Measurements from ENCODE around the gene LY6G6D.

The LY6G6D gene

DNA sequence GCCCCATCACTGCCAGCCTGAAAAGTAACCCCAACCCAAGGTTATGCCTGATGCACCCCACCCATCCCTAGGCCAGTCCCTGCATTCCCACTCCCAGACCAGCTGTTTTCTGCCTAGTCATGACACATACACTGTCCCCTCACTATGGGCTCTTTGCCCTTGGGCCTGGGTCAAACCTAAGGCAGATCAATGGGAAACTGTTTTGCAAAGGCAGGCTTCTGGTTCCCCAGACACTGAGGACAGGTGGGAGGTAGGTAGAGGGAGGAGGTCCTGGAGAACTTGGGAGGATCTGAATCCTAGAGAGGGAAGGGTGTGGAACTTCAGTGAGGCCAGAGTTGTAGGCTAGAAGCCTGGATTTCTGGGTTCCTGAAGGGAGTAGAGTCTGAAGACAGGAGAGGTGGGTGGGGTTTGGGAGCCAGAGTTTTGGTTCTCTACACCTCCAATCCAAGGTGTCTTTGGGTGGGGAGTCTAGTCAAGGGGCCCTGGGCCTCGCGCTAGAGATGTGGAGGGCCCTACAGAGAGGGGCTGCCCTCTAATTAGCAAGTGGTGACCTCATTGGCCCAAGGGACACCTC lies 19.2 kb downstream of the LY6G6D start:
- no peak for DNase-seq (ENCODE audit: low read depth in 1 of 2, low spot score in 1 of 2)

DNA sequence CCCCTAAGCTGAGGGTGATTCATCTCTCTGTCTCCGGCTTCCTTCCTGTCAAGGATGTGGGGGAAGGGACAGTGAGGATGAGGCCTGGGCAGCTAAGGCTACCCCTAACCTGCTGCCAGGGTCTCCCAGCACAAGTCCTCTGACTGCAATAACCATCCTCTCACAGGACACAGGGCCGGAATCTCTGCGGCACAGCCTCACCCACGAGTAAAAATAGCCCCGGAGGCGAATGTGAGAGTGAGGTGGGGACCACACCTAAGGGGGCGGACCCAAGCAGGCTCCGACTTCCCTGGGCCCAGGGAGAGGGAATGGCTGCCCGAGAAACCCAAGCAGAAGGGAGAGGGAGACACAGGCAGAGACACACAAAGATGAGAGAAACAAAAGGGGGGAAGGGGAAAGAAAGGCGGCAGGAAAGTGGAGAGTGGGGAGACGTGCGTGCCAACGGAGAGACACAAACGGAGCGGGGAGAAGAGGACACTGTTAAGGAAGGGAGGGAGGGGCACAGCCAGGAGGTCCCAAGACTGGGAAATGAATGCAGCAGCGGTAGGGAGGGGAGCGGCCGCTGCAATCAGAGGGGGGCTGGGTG lies 19.8 kb downstream of the LY6G6D start:
- peak; percentile 13 to 54 for DNase-seq (ENCODE audit: low read depth in 1 of 2, low spot score in 1 of 2)

DNA sequence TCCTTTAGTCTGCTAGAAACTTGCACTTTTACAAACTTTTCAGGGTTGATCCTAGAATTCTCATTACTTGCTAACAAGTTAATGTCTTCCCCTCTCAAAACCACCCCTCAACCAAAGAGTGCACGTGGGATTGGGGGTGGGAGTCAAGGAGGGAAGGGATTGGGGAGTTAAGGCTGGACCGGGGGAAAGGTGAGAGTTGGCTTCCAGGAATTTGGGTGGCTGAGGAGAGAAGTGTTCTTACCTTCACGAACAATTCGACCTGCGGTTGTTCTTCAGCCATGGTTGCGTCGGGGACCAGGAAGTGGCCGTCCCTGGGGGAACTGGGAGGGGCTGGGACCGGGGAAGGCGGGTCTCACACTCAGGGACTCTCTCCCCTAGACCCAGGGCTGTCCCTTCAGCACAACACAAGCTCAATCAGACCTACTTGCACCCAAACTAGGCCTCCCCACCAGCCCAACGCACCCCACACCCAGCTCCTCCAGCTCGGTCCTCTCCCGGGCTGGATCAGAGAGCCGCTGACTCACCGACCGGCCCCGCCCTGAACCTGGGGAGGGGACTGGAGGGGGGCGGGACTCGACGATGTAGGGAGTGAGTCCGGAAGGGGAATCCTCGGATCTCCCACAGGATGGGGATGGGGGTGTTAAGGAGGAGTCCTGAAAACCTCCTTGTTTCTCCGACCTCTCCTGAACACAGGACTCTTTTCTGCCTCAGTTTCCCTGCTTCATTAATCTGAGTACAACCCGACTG lies 21.0 kb downstream of the LY6G6D start, which contains the start of gene CLIC1:
TSS of gene CLIC1 (minus strand) at position 510 of the 747 bp plus-strand sequence. CDS start at position 280, 230 bp downstream.
- DNase-seq (ENCODE audit: low read depth in 1 of 2, low spot score in 1 of 2) = peak; percentile 56 to 73

DNA sequence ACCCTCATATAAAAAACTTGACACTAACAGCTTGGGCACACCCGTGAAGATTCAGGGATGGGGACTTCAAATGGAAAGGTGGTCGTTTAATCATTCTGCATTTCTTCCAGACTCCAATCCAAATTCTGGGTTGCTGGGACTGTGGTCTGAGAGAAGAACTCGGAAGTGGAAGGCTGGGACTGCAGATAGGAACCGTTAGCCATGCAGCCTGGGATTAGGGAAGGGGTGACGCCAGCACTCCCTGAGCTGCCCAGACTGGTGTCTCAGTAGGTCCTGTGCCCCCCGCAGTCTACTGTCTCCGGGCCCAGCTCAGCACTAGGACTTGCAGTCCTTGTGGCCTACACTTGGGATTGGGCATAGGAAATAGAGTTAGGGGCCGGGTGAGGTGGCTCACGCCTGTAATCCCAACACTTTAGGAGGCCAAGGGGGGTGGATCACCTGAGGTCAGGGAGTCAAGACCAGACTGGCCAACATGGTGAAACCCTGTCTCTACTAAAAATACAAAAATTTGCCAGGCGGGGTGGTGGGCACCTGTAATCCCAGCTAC lies 21.7 kb downstream of the LY6G6D start:
- no peak for DNase-seq (ENCODE audit: low read depth in 1 of 2, low spot score in 1 of 2)

DNA sequence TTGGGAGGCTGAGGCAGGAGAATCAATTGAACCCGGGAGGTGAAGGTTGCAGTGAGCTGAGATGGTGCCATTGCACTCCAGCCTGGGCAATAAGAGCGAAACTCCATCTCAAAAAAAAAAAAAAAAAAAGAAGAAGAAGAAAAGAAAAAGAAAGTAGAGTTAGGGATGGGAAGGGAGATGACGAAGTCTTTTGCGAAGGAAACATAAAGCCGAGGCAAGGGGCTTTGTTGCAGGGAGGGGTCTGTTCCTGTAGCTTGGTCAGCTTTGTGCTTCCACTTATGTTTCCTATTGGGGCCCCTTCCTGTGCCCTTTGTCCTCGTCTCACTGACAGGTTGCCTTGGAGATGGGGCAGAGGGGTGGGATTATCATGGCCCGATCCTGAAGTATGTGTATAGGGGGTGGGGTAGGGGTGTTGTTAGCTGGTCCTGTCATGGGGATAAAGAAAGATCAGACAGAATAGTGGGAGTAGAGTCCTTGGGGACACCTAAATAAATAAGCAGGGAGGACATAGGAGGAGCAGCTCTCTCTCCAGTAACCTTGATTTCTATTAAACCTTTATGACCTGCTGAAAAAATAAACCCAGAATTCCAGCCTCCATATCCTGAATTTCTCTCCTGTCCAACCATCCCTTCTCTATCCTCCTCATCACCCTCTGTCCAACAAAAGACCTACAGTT lies 22.3 kb downstream of the LY6G6D start:
- no peak for DNase-seq (ENCODE audit: low read depth in 1 of 2, low spot score in 1 of 2)

DNA sequence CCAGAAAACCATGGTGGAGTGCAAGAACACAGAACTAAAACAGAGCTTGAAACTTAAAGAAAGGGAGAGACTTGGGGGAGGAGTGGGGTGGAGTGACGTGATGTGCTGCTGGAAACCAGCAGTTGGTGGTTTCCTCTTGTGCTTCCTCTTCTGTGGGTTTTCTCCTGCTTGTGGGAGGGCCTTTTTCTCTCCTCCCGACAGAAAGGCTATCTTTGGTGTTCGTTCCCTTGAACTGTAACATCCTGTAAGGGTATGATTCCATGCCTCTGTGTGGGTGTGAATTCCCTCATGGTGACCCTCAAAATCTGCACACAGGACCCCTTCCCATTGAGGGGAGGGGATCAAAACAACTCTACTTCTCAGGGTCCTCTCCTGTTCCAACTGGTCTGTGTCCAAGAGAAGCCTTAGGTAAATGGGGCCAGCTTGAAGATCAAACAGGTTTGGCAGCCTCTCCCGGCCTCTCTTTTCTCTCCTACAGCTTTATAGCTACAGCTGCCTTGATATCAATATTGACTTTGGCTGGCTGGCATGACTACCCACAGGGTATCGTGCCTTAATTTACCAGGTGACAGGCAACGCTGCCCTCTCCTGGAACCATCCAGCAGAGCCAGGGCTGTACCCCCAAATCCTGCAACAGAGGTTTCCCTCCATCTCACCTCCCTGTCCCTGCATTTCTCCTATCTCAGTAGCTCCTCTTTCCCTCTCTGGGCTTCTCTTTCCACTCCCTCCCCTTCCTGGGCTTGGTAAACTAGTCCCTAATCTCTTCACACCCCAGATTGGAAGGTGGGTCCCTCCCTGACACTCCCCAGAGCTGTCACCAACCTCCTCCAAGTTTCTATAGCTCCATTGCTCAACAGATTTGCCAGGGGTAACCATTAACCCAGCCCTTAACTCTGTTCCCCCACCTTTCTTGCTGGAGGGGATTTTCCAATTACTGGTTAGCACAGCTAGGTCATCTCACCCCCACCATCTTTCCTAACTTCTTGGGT lies 23.1 kb downstream of the LY6G6D start:
- DNase-seq (ENCODE audit: low read depth in 1 of 2, low spot score in 1 of 2) = peak in 1 of 2 donors; percentile 51

DNA sequence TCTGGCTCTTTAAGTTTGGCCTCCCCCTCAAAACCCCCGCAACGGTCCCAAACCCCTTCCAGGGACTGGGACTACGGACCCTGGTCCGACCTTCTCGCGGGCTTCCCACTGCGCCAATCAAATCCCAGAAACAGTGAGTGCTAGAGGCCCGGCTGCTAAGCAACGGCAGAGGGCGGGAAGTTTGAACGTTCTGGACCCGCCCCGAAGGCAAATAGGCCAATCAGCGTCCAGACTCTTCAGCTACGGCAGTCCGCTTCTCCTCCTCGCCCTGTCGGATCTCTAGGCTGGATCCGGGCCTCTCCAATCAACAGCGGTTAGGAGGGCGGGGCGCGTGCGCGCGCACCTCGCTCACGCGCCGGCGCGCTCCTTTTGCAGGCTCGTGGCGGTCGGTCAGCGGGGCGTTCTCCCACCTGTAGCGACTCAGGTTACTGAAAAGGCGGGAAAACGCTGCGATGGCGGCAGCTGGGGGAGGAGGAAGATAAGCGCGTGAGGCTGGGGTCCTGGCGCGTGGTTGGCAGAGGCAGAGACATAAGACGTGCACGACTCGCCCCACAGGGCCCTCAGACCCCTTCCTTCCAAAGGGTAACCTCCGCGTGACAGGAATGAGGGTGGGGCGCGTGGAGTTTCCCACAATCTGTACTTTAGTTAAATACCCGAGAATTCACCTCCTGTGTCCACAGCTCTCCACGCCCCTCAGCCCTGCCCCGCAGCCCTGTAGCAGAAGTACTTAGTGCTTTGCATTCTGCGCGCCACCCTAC lies 24.7 kb downstream of the LY6G6D start, which contains the start of gene MSH5:
TSS of gene MSH5 (plus strand) at position 367 of the 758 bp plus-strand sequence. CDS start 462 bp downstream, outside the sequence.
- DNase-seq (ENCODE audit: low read depth in 1 of 2, low spot score in 1 of 2) = peak; percentile 87 to 96

DNA sequence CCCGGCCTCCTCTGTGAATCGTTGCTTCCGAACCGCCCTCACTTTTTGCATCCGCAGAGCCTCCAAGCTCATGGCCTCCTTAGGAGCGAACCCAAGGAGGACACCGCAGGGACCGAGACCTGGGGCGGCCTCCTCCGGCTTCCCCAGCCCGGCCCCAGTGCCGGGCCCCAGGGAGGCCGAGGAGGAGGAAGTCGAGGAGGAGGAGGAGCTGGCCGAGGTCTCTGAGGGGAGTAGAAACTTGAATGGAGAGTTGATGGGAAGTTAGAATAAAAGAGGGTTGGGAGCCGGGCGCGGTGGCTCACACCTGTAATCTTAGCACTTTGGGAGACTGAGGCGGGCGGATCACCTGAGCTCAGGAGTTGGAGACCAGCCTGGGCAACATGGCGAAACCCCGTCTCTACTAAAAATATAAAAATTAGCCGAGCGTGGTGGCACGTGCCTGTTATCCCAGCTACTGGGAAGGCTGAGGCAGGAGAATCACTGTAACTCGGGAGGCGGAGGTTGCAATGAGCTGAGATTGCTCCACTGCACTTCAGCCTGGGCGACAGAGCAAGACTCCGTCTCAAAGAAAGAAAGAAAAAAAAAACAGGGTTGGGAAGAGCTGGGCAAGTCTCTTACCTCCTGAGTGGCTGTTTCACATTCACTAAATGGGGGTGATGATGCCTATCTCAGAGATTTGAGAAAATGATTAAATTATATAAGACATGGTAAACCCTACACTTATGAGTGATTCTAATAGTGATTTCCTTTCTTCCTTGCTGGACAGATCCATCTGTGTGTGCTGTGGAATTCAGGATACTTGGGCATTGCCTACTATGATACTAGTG lies 25.5 kb downstream of the LY6G6D start:
- no peak for DNase-seq (ENCODE audit: low read depth in 1 of 2, low spot score in 1 of 2)

DNA sequence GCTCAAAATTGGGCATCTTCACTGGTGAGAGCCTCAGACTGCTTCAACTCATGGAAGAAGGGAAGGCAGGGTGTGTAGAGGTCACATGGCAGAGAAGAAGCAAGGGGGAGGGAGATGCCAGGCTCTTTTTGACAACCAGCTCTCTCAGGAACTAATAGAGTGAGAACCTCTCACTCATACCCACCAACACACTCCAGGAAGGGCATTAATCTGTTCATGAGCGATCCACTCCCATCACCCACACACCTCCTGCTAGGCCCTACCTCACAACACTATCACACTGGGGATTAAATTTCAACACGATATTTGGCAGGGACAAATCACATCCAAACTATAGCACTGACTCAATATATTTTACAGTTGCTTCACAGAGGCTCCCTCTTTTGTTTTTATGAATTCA lies 26.7 kb downstream of the LY6G6D start:
- no peak for DNase-seq (ENCODE audit: low read depth in 1 of 2, low spot score in 1 of 2)

DNA sequence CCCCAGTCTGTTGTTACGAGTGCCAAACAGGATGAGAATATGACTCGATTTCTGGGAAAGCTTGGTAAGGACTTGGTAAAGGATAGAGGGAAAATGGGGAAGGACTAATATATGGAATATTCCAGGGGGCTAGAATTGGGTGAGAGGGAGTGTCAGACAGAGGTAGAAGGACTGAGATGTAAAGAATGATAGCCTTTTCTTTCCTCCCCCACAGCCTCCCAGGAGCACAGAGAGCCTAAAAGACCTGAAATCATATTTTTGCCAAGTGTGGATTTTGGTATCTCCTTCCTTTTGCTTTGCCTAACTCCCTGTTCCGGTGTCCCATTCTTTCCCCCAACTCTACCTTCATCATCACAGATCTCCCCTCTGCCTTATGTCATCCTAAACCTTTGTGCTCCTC lies 27.7 kb downstream of the LY6G6D start:
- DNase-seq (ENCODE audit: low read depth in 1 of 2, low spot score in 1 of 2) = no peak

DNA sequence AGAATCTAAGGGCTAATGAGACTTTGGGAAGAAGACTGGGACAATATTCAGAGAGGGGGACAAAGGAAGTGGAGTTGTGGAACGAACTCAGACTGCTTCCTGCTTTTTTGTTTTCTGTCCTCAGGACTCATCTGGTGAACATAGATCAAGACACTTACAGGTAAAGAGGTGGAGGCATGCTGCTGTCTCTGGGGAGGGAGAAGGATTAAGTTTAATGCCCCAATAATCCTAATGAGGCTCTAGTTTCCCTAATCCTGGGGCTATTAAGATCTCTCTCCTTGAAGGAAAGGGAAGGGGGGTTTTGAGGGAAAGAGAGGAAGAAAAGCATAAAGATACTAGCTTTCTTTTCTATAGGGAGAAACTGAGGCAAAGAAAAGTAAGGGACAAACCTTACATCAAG lies 29.3 kb downstream of the LY6G6D start:
- no peak for DNase-seq (ENCODE audit: low read depth in 1 of 2, low spot score in 1 of 2)

DNA sequence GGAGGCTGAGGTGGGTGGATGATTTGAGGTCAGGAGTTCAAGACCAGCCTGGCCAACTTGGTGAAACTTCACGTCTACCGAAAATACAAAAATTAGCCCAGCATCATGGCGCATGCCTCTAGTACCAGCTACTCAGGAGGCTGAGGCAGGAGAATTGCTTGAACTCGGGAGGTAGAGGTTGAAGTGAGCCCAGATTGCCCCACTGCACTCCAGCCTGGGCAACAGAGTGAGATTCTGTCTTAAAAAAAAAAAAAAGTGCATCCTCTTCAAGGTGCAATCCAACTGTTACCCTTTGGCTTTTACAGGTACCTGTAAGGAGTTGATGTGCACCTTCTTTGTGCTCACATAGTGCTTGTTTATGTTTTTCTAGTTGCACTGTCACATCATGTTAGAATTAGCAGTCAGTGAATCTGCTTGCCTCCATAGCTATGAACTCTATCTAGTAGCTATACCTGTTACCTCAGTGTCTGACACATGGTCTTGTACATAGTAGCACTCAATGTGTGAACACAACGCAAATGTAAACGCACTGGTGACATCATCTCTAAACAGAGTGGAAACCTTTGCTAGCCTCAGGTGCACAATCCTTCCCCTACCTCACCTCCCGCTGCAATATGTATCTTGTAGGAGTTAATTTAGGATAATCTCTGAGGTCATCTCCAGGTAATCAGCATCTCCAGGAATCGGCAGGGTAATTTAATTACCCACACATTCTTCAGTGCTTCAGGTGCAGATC lies 34.3 kb downstream of the LY6G6D start:
- DNase-seq (ENCODE audit: low read depth in 1 of 2, low spot score in 1 of 2) = no peak

DNA sequence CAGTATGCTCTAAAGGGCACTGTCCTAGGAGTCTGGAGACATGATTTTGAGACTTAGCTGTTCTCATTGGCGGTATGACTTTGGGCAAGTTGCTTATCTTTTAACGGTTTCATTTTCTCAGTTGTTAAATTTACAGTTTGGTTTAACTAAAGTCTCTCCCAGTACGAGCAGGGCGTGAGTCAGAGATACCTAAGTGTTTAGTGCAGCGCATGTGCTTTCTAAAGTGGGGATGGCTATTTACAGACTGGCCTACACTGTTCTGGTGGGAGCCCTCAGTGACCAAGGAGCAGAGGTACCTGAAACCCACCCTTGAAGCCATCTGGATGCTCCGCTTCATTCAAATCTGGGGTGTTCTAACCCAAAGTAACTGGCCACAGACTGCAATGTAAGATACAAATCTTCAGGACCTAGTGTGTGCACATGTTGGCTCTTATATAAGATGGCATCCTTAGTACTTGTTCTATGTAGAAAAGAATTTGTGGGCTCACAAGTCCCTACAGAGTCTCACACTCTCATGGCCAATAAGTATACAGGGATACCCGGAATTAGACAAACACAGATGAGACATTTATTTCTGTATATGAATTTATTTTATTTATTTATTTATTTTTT lies 35.4 kb downstream of the LY6G6D start:
- DNase-seq (ENCODE audit: low read depth in 1 of 2, low spot score in 1 of 2) = no peak

DNA sequence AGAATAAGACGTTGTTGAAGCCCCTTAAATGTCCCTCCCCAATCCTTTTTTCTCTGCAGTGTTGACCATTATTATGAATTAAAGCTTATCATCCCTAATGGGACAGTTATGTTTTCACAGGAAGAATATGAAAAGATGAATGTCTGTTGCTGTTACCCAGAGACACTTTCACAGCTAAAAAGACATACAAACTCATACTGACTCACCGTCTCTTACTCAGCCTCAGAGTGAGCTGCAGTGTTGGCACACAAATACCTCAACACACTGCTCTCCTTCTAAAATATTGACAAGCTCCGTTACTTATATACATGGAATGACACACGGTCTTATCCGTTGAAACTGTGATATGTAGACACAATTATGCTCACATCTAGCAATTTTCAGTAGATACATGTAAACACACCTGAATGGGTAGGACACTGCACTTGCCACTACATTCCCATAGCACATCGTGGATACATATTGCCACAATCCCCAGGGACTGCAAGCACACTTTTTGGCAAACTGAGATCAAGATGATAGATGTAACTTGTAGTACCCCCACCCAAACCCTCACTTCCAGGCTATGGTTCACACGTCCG lies 37.7 kb downstream of the LY6G6D start:
- DNase-seq (ENCODE audit: low read depth in 1 of 2, low spot score in 1 of 2) = no peak

DNA sequence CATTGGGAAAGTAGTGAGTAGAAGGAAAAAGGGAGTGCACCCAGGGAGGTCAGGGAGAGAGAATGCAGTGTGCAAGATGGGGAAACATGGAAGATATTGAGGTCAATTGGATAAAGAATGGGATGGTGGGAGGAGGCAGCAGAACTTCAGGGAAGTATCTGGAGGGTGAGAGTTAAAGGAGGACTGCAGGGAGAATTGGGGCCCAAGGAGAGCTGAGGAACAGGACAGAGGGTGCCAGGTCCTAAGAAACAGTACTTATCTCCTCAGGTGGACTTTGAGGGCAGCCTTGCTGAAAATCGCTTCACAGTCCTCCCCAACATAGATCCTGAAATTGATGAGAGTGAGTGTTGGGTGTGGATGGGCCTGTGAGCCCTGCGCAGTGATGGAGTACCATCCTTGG lies 43.1 kb downstream of the LY6G6D start:
- no peak for DNase-seq (ENCODE audit: low read depth in 1 of 2, low spot score in 1 of 2)

DNA sequence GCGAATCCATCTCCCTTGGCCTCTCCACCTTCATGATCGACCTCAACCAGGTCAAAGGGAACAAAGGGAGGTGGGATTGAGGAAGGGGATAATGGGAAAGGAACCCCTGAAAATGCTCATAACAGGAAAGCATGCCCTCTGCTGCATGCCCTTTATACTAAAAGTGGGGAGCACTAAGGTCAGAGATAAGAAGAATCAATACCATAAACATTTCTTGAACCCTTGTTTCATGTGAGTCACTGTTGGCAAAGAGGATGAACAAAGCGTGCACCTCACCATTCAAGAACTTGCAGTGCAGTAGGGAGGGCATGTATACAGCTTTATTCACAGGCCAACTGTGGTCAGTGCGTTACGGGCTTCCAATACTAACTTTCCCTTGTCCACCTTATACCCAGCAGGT lies 45.6 kb downstream of the LY6G6D start:
- no peak for DNase-seq (ENCODE audit: low read depth in 1 of 2, low spot score in 1 of 2)

DNA sequence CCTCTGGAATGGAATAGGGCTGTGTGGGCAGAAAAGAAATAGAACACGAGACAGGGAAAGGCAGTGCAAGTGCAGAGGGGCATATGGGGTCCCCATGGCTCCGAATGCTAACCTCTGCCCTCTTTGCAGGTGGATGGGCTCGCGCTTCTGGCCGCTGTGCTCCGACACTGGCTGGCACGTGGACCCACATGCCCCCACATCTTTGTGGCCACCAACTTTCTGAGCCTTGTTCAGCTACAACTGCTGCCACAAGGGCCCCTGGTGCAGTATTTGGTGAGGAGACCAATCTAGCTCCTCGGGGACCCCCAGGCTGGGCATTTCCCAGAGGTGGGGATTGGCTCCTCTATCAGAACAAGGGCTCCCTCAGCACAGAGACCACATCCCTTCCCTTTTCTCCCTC lies 46.2 kb downstream of the LY6G6D start:
- no peak for DNase-seq (ENCODE audit: low read depth in 1 of 2, low spot score in 1 of 2)

Data from activated CD4-positive, alpha-beta T cell treated with anti-CD3 and anti-CD28 coated beads, Interleukin-2, amount 50 U/mL, for 24 hours (primary cell).